Keratinocyte (primary cell): Measurements from ENCODE around the gene ATP11A. TPM values are rescaled to one million over a fixed set of nuclear protein-coding genes. Genes with fewer than 3 reads are reported as not detected.

Source experiments
- DNase-seq: peaks from one replicate; pipeline ENCODE4 v3.0.0-alpha.2; 2011; ENCODE audit warnings: low read depth, missing footprints, low spot score
- FAIRE-seq: peaks from 2 replicates; lab custom pipeline; 2011; peaks lifted over from hg19 to GRCh38; lab: Jason Lieb, UNC
- H2AFZ ChIP-seq: 2 replicates; pipeline ENCODE4 v1.6.0; 2012; ENCODE audit warnings: low read length, control low read depth, inconsistent platforms; ENCODE audit not compliant: control insufficient read depth
- H3K27ac ChIP-seq: 2 replicates; pipeline ENCODE4 v1.5.1; 2011; ENCODE audit warnings: low read length; ENCODE audit not compliant: control insufficient read depth, insufficient read depth
- H3K27me3 ChIP-seq: 3 replicates; pipeline ENCODE4 v1.6.0; 2011; ENCODE audit warnings: low read length; ENCODE audit not compliant: control insufficient read depth, insufficient read depth; ENCODE audit errors: extremely low read depth
- H3K36me3 ChIP-seq, 2 experiments: 2 replicates in 1 of 2; 3 replicates in 1 of 2; pipeline ENCODE4 v1.5.1; 2011; ENCODE audit warnings: low read length in 2 of 2, mild to moderate bottlenecking in 1 of 2; ENCODE audit not compliant: control insufficient read depth in 2 of 2, insufficient read depth in 2 of 2; ENCODE audit errors: extremely low read depth in 1 of 2
- H3K4me1 ChIP-seq: 3 replicates; pipeline ENCODE4 v1.5.1; 2011; ENCODE audit warnings: low read length; ENCODE audit not compliant: control insufficient read depth, insufficient read depth; ENCODE audit errors: extremely low read depth
- H3K4me2 ChIP-seq: 3 replicates; pipeline ENCODE4 v1.6.0; 2011; ENCODE audit warnings: low read depth, low read length; ENCODE audit not compliant: control insufficient read depth, insufficient read depth; ENCODE audit errors: extremely low read depth
- H3K4me3 ChIP-seq, 3 experiments: fragments of 200-600 bp in 1 of 3; sonication (generic) in 1 of 3; 2 replicates in 2 of 3; 3 replicates in 1 of 3; pipeline ENCODE4 v1.5.1; 2011 to 2016; ENCODE audit warnings: low read length in 3 of 3, mild to moderate bottlenecking in 3 of 3, control low read depth in 2 of 3, inconsistent platforms in 1 of 3, low read depth in 1 of 3, mixed read lengths in 1 of 3, mixed run types in 1 of 3, moderate library complexity in 1 of 3; ENCODE audit not compliant: control insufficient read depth in 2 of 3, insufficient read depth in 2 of 3; ENCODE audit errors: extremely low read depth in 1 of 3
- H3K79me2 ChIP-seq: 2 replicates; pipeline ENCODE4 v1.6.0; 2012; ENCODE audit warnings: low read length; ENCODE audit not compliant: control insufficient read depth, insufficient read depth
- H3K9ac ChIP-seq: 3 replicates; pipeline ENCODE4 v1.6.0; 2011; ENCODE audit warnings: low read length; ENCODE audit not compliant: control insufficient read depth, insufficient read depth; ENCODE audit errors: extremely low read depth
- H3K9me1 ChIP-seq: 3 replicates; pipeline ENCODE4 v1.6.0; 2011; ENCODE audit warnings: low read length; ENCODE audit not compliant: control insufficient read depth, insufficient read depth; ENCODE audit errors: extremely low read depth
- H3K9me3 ChIP-seq: 2 replicates; pipeline ENCODE4 v1.5.1; 2012; ENCODE audit warnings: low read depth, low read length; ENCODE audit not compliant: control insufficient read depth
- H4K20me1 ChIP-seq: 3 replicates; pipeline ENCODE4 v1.6.0; 2011; ENCODE audit warnings: low read length; ENCODE audit not compliant: control insufficient read depth, insufficient read depth; ENCODE audit errors: extremely low read depth
- CTCF ChIP-seq, 3 experiments: IDR thresholded peaks in 1 of 3; conservative IDR thresholded peaks in 1 of 3; optimal IDR thresholded peaks in 1 of 3; 2 replicates in 2 of 3; 3 replicates in 1 of 3; pipeline versions ENCODE3 to v1.5.1; 2011; ENCODE audit warnings: low read length in 3 of 3, mild to moderate bottlenecking in 3 of 3, moderate library complexity in 2 of 3, control low read depth in 1 of 3, inconsistent platforms in 1 of 3; ENCODE audit not compliant: insufficient read depth in 2 of 3; ENCODE audit errors: extremely low read depth in 1 of 3
- EZH2 ChIP-seq: IDR thresholded peaks from one replicate; pipeline ENCODE4 v1.6.1; 2012; ENCODE audit warnings: inconsistent platforms, mild to moderate bottlenecking, low read length, moderate library complexity
- dilution Hi-C: fragments of 300-500 bp; cut with MboI; formaldehyde crosslinking; loops from one replicate; pipeline ENCODE4 v1.7.0; 2020; ENCODE audit warnings: low sequenced_read_pairs; ENCODE audit not compliant: extremely low pct_ligation_motif_present
- polyA plus RNA-seq, 5 experiments: library from polyadenylated mRNA; depleted of rRNA in 3 of 5; stranded (reverse) in 3 of 5; stranded (forward) in 1 of 5; unstranded in 1 of 5; fragments of >200 nt; gene quantifications; 1 replicate in 1 of 5; 2 replicates in 3 of 5; 3 replicates in 1 of 5; pipeline versions ENCODE4 v1.2.1 to v1.2.3, GENCODE V29; 2011 to 2012; ENCODE audit warnings: missing spikeins in 2 of 5, low read depth in 1 of 5, low replicate concordance in 1 of 5

The ATP11A gene
- polyA plus RNA-seq, 1 donor (not counting 4 experiments of a cell fraction or from before 2014, with no cell fraction given): 4.3 TPM

DNA sequence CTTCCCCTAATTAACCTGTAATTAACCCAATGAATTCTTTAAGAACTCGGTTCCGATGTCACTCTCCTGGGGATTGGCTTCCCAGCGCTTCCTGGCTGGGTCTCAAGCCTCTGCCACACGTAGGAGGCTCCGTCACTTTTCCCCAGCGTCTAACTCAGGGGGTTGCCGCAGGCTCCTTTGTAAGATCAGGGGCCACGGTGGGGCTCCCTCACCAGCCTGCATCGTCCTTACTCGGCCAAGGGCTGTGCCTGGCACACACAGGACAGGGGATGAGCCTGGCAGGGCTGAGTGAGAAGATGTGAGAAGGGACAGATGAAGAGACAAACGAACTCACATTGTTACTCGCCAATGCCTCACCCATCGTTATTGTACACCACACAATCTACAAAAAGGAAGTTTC, 20.9 kb upstream of the ATP11A start:
- FAIRE-seq (no peak), DNase-seq (no peak)
- H3K4me3 ChIP-seq: no peak overlapping the region
- peaks cover 14% of the 10 kb centered on the region for H3K4me1 ChIP-seq
- no peak for TF ChIP-seq EZH2
- TF ChIP-seq CTCF (optimal IDR thresholded peaks at IDR 0.05 in 1 of 3, IDR thresholded peaks at IDR 0.05 in 1 of 3, conservative IDR thresholded peaks at IDR 0.05 in 1 of 3; ENCODE audit: extremely low read depth in 1 of 3, insufficient read depth in 2 of 3, low read length in 3 of 3): no peak
- dilution Hi-C loops: no loop called here
- H2AFZ ChIP-seq: no peak overlapping the region
- no peaks in the 10 kb centered on the region for H3K9me1 ChIP-seq
- H3K27me3 ChIP-seq: peaks cover 8% of the 10 kb centered on the region
- no peaks in the 10 kb centered on the region for H4K20me1 ChIP-seq
- H3K36me3 ChIP-seq: no peaks in the 10 kb centered on the region
- no peak overlapping the region for H3K27ac ChIP-seq
- no peaks in the 10 kb centered on the region for H3K9me3 ChIP-seq
- H3K79me2 ChIP-seq: no peaks in the 10 kb centered on the region
- H3K4me2 ChIP-seq: no peak overlapping the region
- H3K9ac ChIP-seq: no peak overlapping the region

- no peak overlapping the region for H3K9ac ChIP-seq
- no peaks in the 10 kb centered on the region for H3K36me3 ChIP-seq
- H3K27me3 ChIP-seq: peaks cover 13% of the 10 kb centered on the region
- H3K79me2 ChIP-seq: no peaks in the 10 kb centered on the region
- H3K4me1 ChIP-seq: peaks cover 4% of the 10 kb centered on the region
- H3K9me3 ChIP-seq: no peaks in the 10 kb centered on the region
- H3K4me3 ChIP-seq: no peak overlapping the region
- no peak overlapping the region for H2AFZ ChIP-seq
- dilution Hi-C loops: no loop called here
- no peak overlapping the region for H3K27ac ChIP-seq
- no peak overlapping the region for H3K4me2 ChIP-seq
- FAIRE-seq (no peak), DNase-seq (no peak)
- H4K20me1 ChIP-seq: no peaks in the 10 kb centered on the region
- no peaks in the 10 kb centered on the region for H3K9me1 ChIP-seq
- TF ChIP-seq EZH2: no peak
- no peak for TF ChIP-seq CTCF (optimal IDR thresholded peaks at IDR 0.05 in 1 of 3, IDR thresholded peaks at IDR 0.05 in 1 of 3, conservative IDR thresholded peaks at IDR 0.05 in 1 of 3; ENCODE audit: extremely low read depth in 1 of 3, insufficient read depth in 2 of 3, low read length in 3 of 3)
Observed at GRCh38 chr13:112669881-112670499, 19.8 kb upstream of the ATP11A start.
